ENCODE data around the gene LPP.

LPP gene

DNA sequence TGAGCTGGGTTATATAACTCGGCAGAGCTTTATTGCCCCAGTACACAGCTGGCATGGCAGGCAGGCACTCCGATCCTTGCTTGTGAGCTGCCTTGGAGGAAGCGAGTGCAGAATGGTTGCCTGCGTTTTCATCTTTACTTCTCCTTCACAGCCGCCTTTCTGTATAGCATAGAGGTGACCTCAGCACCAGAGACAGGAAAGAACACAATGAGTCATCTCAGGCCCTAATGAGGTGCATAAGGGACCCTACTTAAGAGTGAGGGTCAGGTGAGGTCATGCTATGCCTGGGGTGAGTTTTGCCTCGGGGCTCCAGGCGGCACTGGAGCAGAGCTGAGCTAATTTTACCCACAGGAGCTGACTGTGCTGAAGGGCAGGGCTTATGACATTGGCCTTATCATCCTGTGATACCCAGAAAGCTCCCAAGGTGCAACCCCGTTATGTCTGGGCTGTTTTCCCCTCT, 43.5 kb downstream of the LPP start:
- H3K4me2 ChIP-seq (ENCODE audit: low read depth, low read length, poor library complexity, severe bottlenecking): no peak overlapping the region
- H3K9ac ChIP-seq (ENCODE audit: low read length): no peak overlapping the region
- H3F3A ChIP-seq (ENCODE audit: insufficient read depth): no peaks in the 10 kb centered on the region

DNA sequence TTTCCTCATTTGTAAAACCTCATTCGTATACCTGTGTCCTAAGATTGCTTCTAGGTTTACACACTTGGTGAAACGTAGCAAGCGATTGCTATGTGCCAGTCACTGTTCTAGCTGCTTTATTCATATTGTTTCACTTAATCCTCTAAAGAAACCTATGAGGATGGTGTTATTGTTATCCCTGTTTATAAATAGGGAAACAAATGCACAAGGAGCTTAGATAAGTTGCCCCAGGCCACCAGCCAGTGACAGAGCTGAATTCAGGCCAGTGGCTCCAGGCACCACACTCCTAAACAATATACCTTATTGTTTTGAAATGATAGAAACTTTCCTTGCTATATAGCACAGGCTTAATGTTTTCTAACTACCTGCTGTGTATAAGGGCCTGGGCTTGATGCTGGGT, 44.0 kb downstream of the LPP start:
- Histone ChIP-seq H3K79me2 (ENCODE audit: insufficient read depth, low read length) (no peaks in the 10 kb centered on the region), H4K20me1 (ENCODE audit: low read depth, low read length) (no peaks in the 10 kb centered on the region), H3K9me3 (ENCODE audit: insufficient read depth, low read length) (no peaks in the 10 kb centered on the region), H3K9ac (ENCODE audit: low read length) (no peak overlapping the region), H3K9me2 (replicated peaks; ENCODE audit: insufficient read depth, low read length) (no peaks in the 10 kb centered on the region), H3K4me2 (ENCODE audit: low read depth, low read length, poor library complexity, severe bottlenecking) (no peak overlapping the region), H3F3A (ENCODE audit: insufficient read depth) (no peaks in the 10 kb centered on the region), H2AFZ (ENCODE audit: low read depth, low read length, severe bottlenecking) (no peak overlapping the region), H3K27me3 (ENCODE audit: low read length) (no peaks in the 10 kb centered on the region), H3K4me3 (ENCODE audit: insufficient read depth, low read length, poor library complexity, severe bottlenecking) (no peak overlapping the region), H3K27ac (ENCODE audit: low read depth, low read length) (no peak overlapping the region), H3K36me3 (ENCODE audit: low read length) (no peaks in the 10 kb centered on the region)
- TF ChIP-seq, protein P1, sequence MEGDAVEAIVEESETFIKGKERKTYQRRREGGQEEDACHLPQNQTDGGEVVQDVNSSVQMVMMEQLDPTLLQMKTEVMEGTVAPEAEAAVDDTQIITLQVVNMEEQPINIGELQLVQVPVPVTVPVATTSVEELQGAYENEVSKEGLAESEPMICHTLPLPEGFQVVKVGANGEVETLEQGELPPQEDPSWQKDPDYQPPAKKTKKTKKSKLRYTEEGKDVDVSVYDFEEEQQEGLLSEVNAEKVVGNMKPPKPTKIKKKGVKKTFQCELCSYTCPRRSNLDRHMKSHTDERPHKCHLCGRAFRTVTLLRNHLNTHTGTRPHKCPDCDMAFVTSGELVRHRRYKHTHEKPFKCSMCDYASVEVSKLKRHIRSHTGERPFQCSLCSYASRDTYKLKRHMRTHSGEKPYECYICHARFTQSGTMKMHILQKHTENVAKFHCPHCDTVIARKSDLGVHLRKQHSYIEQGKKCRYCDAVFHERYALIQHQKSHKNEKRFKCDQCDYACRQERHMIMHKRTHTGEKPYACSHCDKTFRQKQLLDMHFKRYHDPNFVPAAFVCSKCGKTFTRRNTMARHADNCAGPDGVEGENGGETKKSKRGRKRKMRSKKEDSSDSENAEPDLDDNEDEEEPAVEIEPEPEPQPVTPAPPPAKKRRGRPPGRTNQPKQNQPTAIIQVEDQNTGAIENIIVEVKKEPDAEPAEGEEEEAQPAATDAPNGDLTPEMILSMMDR (IDR thresholded peaks at IDR 0.05; ENCODE audit: insufficient read depth, low read length, poor library complexity, severe bottlenecking): no peak
- TF ChIP-seq EZH2phosphoT487 (conservative IDR thresholded peaks at IDR 0.05; ENCODE audit: low read length): no peak

More for the DNA sequence above, 43.5 kb downstream of the LPP start:
- Histone ChIP-seq H3K4me3 (ENCODE audit: insufficient read depth, low read length, poor library complexity, severe bottlenecking) (no peak overlapping the region), H3K79me2 (ENCODE audit: insufficient read depth, low read length) (no peaks in the 10 kb centered on the region), H4K20me1 (ENCODE audit: low read depth, low read length) (no peaks in the 10 kb centered on the region), H3K9me2 (replicated peaks; ENCODE audit: insufficient read depth, low read length) (no peaks in the 10 kb centered on the region), H2AFZ (ENCODE audit: low read depth, low read length, severe bottlenecking) (no peak overlapping the region), H3K36me3 (ENCODE audit: low read length) (no peaks in the 10 kb centered on the region), H3K27ac (ENCODE audit: low read depth, low read length) (no peak overlapping the region), H3K9me3 (ENCODE audit: insufficient read depth, low read length) (no peaks in the 10 kb centered on the region), H3K27me3 (ENCODE audit: low read length) (no peaks in the 10 kb centered on the region)
- TF ChIP-seq, protein P1 (IDR thresholded peaks at IDR 0.05; ENCODE audit: insufficient read depth, low read length, poor library complexity, severe bottlenecking): no peak
- TF ChIP-seq EZH2phosphoT487 (conservative IDR thresholded peaks at IDR 0.05; ENCODE audit: low read length): no peak

DNA sequence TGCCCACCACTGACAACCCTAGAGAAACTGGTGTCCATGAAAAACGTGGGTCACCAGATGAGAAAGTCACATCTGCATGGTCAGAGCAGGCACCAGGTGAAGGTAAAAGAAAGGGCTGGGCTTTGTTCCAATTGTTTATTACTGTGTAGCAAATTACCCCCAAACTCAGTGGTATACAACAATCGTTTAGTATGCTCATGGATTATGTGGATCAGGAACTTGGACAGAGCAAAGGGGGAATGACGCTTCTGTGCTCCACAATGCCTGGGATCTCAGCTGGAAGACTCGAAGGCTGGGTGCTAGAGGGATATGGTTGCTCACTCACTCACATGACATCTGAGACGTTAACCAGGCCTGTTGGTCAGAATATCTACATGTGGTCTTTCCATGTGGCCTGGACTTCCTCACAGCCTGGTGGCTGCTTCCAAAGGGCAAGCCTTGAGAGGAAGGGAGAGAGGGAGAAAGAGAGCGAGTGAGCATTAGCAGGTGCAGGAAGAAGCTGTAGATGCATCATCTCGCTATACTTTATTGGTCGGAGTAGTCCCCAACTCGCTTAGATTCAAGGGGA, 44.9 kb downstream of the LPP start:
- Histone ChIP-seq H3K9me2 (replicated peaks; ENCODE audit: insufficient read depth, low read length) (no peaks in the 10 kb centered on the region), H3K9me3 (ENCODE audit: insufficient read depth, low read length) (no peaks in the 10 kb centered on the region), H3K79me2 (ENCODE audit: insufficient read depth, low read length) (no peaks in the 10 kb centered on the region), H3K36me3 (ENCODE audit: low read length) (no peaks in the 10 kb centered on the region), H4K20me1 (ENCODE audit: low read depth, low read length) (no peaks in the 10 kb centered on the region), H3K4me2 (ENCODE audit: low read depth, low read length, poor library complexity, severe bottlenecking) (no peak overlapping the region), H3K27ac (ENCODE audit: low read depth, low read length) (no peak overlapping the region), H2AFZ (ENCODE audit: low read depth, low read length, severe bottlenecking) (no peak overlapping the region), H3K27me3 (ENCODE audit: low read length) (no peaks in the 10 kb centered on the region), H3K9ac (ENCODE audit: low read length) (no peak overlapping the region), H3K4me3 (ENCODE audit: insufficient read depth, low read length, poor library complexity, severe bottlenecking) (no peak overlapping the region), H3F3A (ENCODE audit: insufficient read depth) (no peaks in the 10 kb centered on the region)
- TF ChIP-seq, protein P1 (IDR thresholded peaks at IDR 0.05; ENCODE audit: insufficient read depth, low read length, poor library complexity, severe bottlenecking): no peak
- TF ChIP-seq EZH2phosphoT487 (conservative IDR thresholded peaks at IDR 0.05; ENCODE audit: low read length): no peak

Measured in SU-DHL-6 (cell line).